GM19395 (cell line): ENCODE measurements around the gene CYP26B1.

Experiments
- ATAC-seq: cut with Tn5 transposase; IDR thresholded peaks from one replicate; pipeline ENCODE4 v1.9.1; 2021; ENCODE audit warnings: mild to moderate bottlenecking, moderate library complexity; ENCODE audit not compliant: unreplicated experiment

The CYP26B1 gene

GRCh38 chr2:72147303-72147971, at the start of gene CYP26B1:
TSS of gene CYP26B1 (minus strand) at chr2:72147862. CDS start at chr2:72147834, 28 bp downstream.
- ATAC-seq: no peak

- no peak for ATAC-seq
These were observed 46.1 kb upstream of the CYP26B1 start for GRCh38 chr2:72193723-72194122.

- ATAC-seq: no peak
These were observed 43.8 kb upstream of the CYP26B1 start for GRCh38 chr2:72191441-72191840.

- no peak for ATAC-seq
These were observed 37.5 kb upstream of the CYP26B1 start for GRCh38 chr2:72185206-72185605.

- no peak for ATAC-seq
These were observed 35.8 kb upstream of the CYP26B1 start for GRCh38 chr2:72183466-72183865.

GRCh38 chr2:72183016-72183415, 35.4 kb upstream of the CYP26B1 start:
- no peak for ATAC-seq

- no peak for ATAC-seq
These were observed 34.9 kb upstream of the CYP26B1 start for GRCh38 chr2:72182547-72182946.

- ATAC-seq: no peak
These were observed 34.0 kb upstream of the CYP26B1 start for GRCh38 chr2:72181616-72182015.

- ATAC-seq: no peak
These were observed 32.7 kb upstream of the CYP26B1 start for GRCh38 chr2:72180351-72180750.

- no peak for ATAC-seq
These were observed 30.9 kb upstream of the CYP26B1 start for GRCh38 chr2:72178551-72178950.

GRCh38 chr2:72176281-72176680, 28.6 kb upstream of the CYP26B1 start:
- ATAC-seq: no peak

- ATAC-seq: no peak
These were observed 28.0 kb upstream of the CYP26B1 start for GRCh38 chr2:72175636-72176035.

GRCh38 chr2:72173640-72174321, 26.1 kb upstream of the CYP26B1 start:
- ATAC-seq: no peak

GRCh38 chr2:72172478-72172877, 24.8 kb upstream of the CYP26B1 start:
- no peak for ATAC-seq

GRCh38 chr2:72166279-72166678, 18.6 kb upstream of the CYP26B1 start:
- ATAC-seq: no peak

GRCh38 chr2:72165792-72166191, 18.1 kb upstream of the CYP26B1 start:
- no peak for ATAC-seq

GRCh38 chr2:72162574-72162973, 14.9 kb upstream of the CYP26B1 start:
- no peak for ATAC-seq

- ATAC-seq: no peak
These were observed 11.7 kb upstream of the CYP26B1 start for GRCh38 chr2:72159211-72159993.

- no peak for ATAC-seq
These were observed 10.5 kb upstream of the CYP26B1 start for GRCh38 chr2:72157871-72158771.

GRCh38 chr2:72156872-72157271, 9.2 kb upstream of the CYP26B1 start:
- no peak for ATAC-seq

- no peak for ATAC-seq
These were observed 8.1 kb upstream of the CYP26B1 start for GRCh38 chr2:72155737-72156136.
